Type B pancreatic cell (in vitro differentiated cells): ENCODE data around the gene CCRL2. TPM values are rescaled to one million over a fixed set of nuclear protein-coding genes. Genes with fewer than 3 reads are reported as not detected.
"Not testable (repeated sequence)": the region's sequence is repeated elsewhere in the genome, so short reads cannot be mapped to it uniquely, and the experiment has no call there.

Experiments used
- DNase-seq: peaks from one replicate; pipeline ENCODE4 v3.0.0; 2021; ENCODE audit warnings: mixed read lengths; ENCODE audit not compliant: unreplicated experiment; ENCODE audit errors: extremely low spot score
- H3K27ac Mint-ChIP-seq: 2 replicates; pipeline ENCODE4 v1.8.0; 2021; ENCODE audit warnings: mild to moderate bottlenecking, mixed read lengths
- H3K27me3 Mint-ChIP-seq: 2 replicates; pipeline ENCODE4 v1.8.0; 2021; ENCODE audit warnings: mixed read lengths
- H3K36me3 Mint-ChIP-seq: 2 replicates; pipeline ENCODE4 v1.8.0; 2021; ENCODE audit warnings: mixed read lengths
- H3K4me1 Mint-ChIP-seq: one replicate; pipeline ENCODE4 v1.8.0; 2021; ENCODE audit warnings: mixed read lengths; ENCODE audit not compliant: unreplicated experiment
- H3K4me3 Mint-ChIP-seq: 2 replicates; pipeline ENCODE4 v1.8.0; 2021; ENCODE audit warnings: mild to moderate bottlenecking, mixed read lengths
- H3K9me3 Mint-ChIP-seq: 2 replicates; pipeline ENCODE4 v1.8.0; 2021; ENCODE audit warnings: mixed read lengths
- CTCF ChIP-seq: fragments of 200-600 bp; sonication (generic); conservative IDR thresholded peaks from 2 replicates; pipeline ENCODE4 v1.5.0; 2021; ENCODE audit warnings: antibody characterized with exemption, mild to moderate bottlenecking
- total RNA-seq: library from RNA; stranded (reverse); gene quantifications from 2 replicates; pipeline ENCODE4 v1.2.1, GENCODE V29; 2021; ENCODE audit warnings: low replicate concordance

CCRL2 gene
- total RNA-seq, 1 donor from 2014 or later: 0.34 TPM

- no peaks in the 10 kb centered on the region for H3K27me3 Mint-ChIP-seq
- no peaks in the 10 kb centered on the region for H3K36me3 Mint-ChIP-seq
- TF ChIP-seq CTCF: no peak
- peak overlapping the region; percentile 35 for H3K27ac Mint-ChIP-seq
- H3K4me3 Mint-ChIP-seq: no peak overlapping the region
- no peak for DNase-seq
- peaks cover 9% of the 10 kb centered on the region for H3K9me3 Mint-ChIP-seq
- H3K4me1 Mint-ChIP-seq: peaks cover 12% of the 10 kb centered on the region
These were observed 22.2 kb downstream of the CCRL2 start for GRCh38 chr3:46429250-46429649.

- no peak for TF ChIP-seq CTCF
- Mint-ChIP-seq H3K4me1 (peaks cover 12% of the 10 kb centered on the region), H3K27ac (peak overlapping the region; percentile 35), H3K27me3 (no peaks in the 10 kb centered on the region), H3K4me3 (no peak overlapping the region), H3K36me3 (no peaks in the 10 kb centered on the region), H3K9me3 (peaks cover 9% of the 10 kb centered on the region)
- no peak for DNase-seq
These were observed 22.6 kb downstream of the CCRL2 start for GRCh38 chr3:46429671-46430070.

- H3K27me3 Mint-ChIP-seq, H3K27ac Mint-ChIP-seq, H3K4me3 Mint-ChIP-seq, H3K36me3 Mint-ChIP-seq, H3K9me3 Mint-ChIP-seq, DNase-seq: not testable (repeated sequence)
- peaks cover 12% of the 10 kb centered on the region for H3K4me1 Mint-ChIP-seq
These were observed 23.8 kb downstream of the CCRL2 start for GRCh38 chr3:46430879-46431278.

GRCh38 chr3:46431905-46432304, 24.8 kb downstream of the CCRL2 start:
- not testable (repeated sequence) for H3K27me3 Mint-ChIP-seq, DNase-seq, H3K9me3 Mint-ChIP-seq, H3K36me3 Mint-ChIP-seq, H3K4me3 Mint-ChIP-seq, H3K27ac Mint-ChIP-seq
- H3K4me1 Mint-ChIP-seq: peaks cover 12% of the 10 kb centered on the region

- H3K36me3 Mint-ChIP-seq, DNase-seq, H3K27ac Mint-ChIP-seq, H3K4me3 Mint-ChIP-seq, H3K27me3 Mint-ChIP-seq, H3K4me1 Mint-ChIP-seq, H3K9me3 Mint-ChIP-seq: not testable (repeated sequence)
These were observed 26.1 kb downstream of the CCRL2 start for GRCh38 chr3:46433118-46433517.

- Mint-ChIP-seq H3K9me3 (peaks cover 9% of the 10 kb centered on the region), H3K27ac (no peak overlapping the region), H3K27me3 (no peaks in the 10 kb centered on the region), H3K4me3 (no peak overlapping the region), H3K4me1 (no peaks in the 10 kb centered on the region), H3K36me3 (no peaks in the 10 kb centered on the region)
- no peak for DNase-seq
- no peak for TF ChIP-seq CTCF
These were observed 26.8 kb downstream of the CCRL2 start for GRCh38 chr3:46433841-46434240.

GRCh38 chr3:46435081-46435726, 28.1 kb downstream of the CCRL2 start:
- no peak for TF ChIP-seq CTCF
- Mint-ChIP-seq H3K9me3 (peaks cover 9% of the 10 kb centered on the region), H3K36me3 (no peaks in the 10 kb centered on the region), H3K4me1 (no peaks in the 10 kb centered on the region), H3K27ac (no peak overlapping the region), H3K27me3 (no peaks in the 10 kb centered on the region), H3K4me3 (no peak overlapping the region)
- no peak for DNase-seq
